ENCODE data around the gene NUP98.

GRCh38 chr11:3796801-3797328 lies 489 bp downstream of the NUP98 start:
- no peak for TF ChIP-seq EP300 (IDR thresholded peaks at IDR 0.05; ENCODE audit: borderline replicate concordance)
- TF ChIP-seq YY1 (IDR thresholded peaks at IDR 0.05; ENCODE audit: low read depth), result no peak
- no peak for TF ChIP-seq MAX (IDR thresholded peaks at IDR 0.05)
- TF ChIP-seq TAF1 (IDR thresholded peaks at IDR 0.05; ENCODE audit: low read depth), result no peak
- no peak for TF ChIP-seq USF1 (IDR thresholded peaks at IDR 0.05)

Measured in Ishikawa (cell line).